ENCODE measurements around the gene RPS6KA3.

DNA sequence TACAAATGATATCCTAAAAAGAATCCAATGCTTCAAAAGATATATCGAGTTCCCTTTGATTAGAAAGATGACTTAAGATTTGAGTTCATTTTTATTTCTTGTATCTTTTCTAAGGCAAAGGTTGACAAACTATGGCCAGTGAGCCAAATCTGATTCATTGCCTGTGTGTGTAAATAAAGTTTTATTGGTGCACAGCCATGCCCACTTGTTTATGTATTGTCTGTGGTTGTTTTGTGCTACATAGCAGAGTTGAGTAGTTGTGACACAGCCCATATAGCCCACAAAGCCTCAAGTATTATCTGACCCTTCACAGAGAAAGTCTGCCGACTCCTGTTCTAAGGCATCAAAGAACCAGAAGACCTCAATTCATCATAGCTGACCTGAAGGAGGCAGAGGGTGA is 92.9 kb downstream of the RPS6KA3 start:
- TF ChIP-seq CTCF (IDR thresholded peaks at IDR 0.05): no peak
- no peak for TF ChIP-seq POLR2A (IDR thresholded peaks at IDR 0.05; ENCODE audit: low read depth)
- TF ChIP-seq POLR2AphosphoS5 (IDR thresholded peaks at IDR 0.05): no peak
- TF ChIP-seq EP300 (IDR thresholded peaks at IDR 0.05): no peak
